GM18858 (cell line): ENCODE measurements around the gene STARD5.

Source experiments
- ATAC-seq: cut with Tn5 transposase; IDR thresholded peaks from one replicate; pipeline ENCODE4 v1.9.1; 2021; ENCODE audit not compliant: unreplicated experiment

Gene STARD5

GRCh38 chr15:81294516-81294880 lies 29.4 kb downstream of the STARD5 start:
- no peak for ATAC-seq

- peak; percentile 61 for ATAC-seq
These were observed 30.0 kb downstream of the STARD5 start for GRCh38 chr15:81293728-81294515.

- ATAC-seq, result peak; percentile 32
These were observed 31.4 kb downstream of the STARD5 start for GRCh38 chr15:81292523-81293001.

- ATAC-seq, result no peak
These were observed 31.9 kb downstream of the STARD5 start for GRCh38 chr15:81291916-81292522.

- ATAC-seq, result no peak
These were observed 34.0 kb downstream of the STARD5 start for GRCh38 chr15:81289910-81290309.

- ATAC-seq, result no peak
These were observed 35.3 kb downstream of the STARD5 start for GRCh38 chr15:81288616-81289015.

- ATAC-seq, result no peak
These were observed 35.9 kb downstream of the STARD5 start for GRCh38 chr15:81288040-81288439.

GRCh38 chr15:81286621-81287121 lies 37.3 kb downstream of the STARD5 start:
- ATAC-seq, result no peak

- no peak for ATAC-seq
These were observed 38.5 kb downstream of the STARD5 start for GRCh38 chr15:81285461-81285860.

GRCh38 chr15:81284256-81285031 lies 39.5 kb downstream of the STARD5 start:
- ATAC-seq, result no peak

GRCh38 chr15:81282911-81283310 lies 41.0 kb downstream of the STARD5 start:
- no peak for ATAC-seq

- ATAC-seq, result no peak
These were observed 41.4 kb downstream of the STARD5 start for GRCh38 chr15:81282606-81282895.

GRCh38 chr15:81281766-81282605 lies 42.0 kb downstream of the STARD5 start:
- no peak for ATAC-seq

- ATAC-seq, result no peak
These were observed 42.5 kb downstream of the STARD5 start for GRCh38 chr15:81281456-81281735.

- ATAC-seq, result no peak
These were observed 43.1 kb downstream of the STARD5 start for GRCh38 chr15:81280696-81281455.

GRCh38 chr15:81279621-81280485 lies 44.1 kb downstream of the STARD5 start:
- ATAC-seq, result no peak

GRCh38 chr15:81278306-81279029 lies 45.5 kb downstream of the STARD5 start:
- ATAC-seq, result no peak

GRCh38 chr15:81277851-81278250 lies 46.1 kb downstream of the STARD5 start:
- no peak for ATAC-seq

GRCh38 chr15:81276967-81277366 lies 47.0 kb downstream of the STARD5 start:
- ATAC-seq, result no peak
